CD8-positive, alpha-beta memory T cell (primary cell): ENCODE measurements around the gene OSBPL3. TPM values are rescaled to one million over a fixed set of nuclear protein-coding genes. Genes with fewer than 3 reads are reported as not detected.

ENCODE experiments used
- CTCF ChIA-PET: fragments of 350-600 bp; sonication (Branson Sonifier 250); formaldehyde crosslinking; loops from one replicate; lab custom pipeline; 2021; ENCODE audit warnings: antibody characterized with exemption; lab: Charles Lee
- POLR2A ChIA-PET: fragments of 350-600 bp; sonication (Branson Sonifier 250); formaldehyde crosslinking; loops from one replicate; lab custom pipeline; 2021; ENCODE audit warnings: antibody characterized with exemption; lab: Charles Lee
- DNase-seq, 5 donors: peaks; one replicate each; pipeline versions ENCODE4 v3.0.0 to v3.0.0-alpha.2; 2020 to 2022; ENCODE audit warnings: mixed read lengths in 1 of 5
- H3K27ac ChIP-seq: one replicate; pipeline ENCODE4 v1.7.0; 2013; ENCODE audit warnings: low read depth, mild to moderate bottlenecking, low read length, moderate library complexity
- H3K27me3 ChIP-seq: 2 replicates; pipeline ENCODE4 v1.7.0; 2013; ENCODE audit warnings: low read length, mild to moderate bottlenecking; ENCODE audit not compliant: insufficient read depth, poor library complexity, severe bottlenecking
- H3K36me3 ChIP-seq: 2 replicates; pipeline ENCODE4 v1.7.0; 2013; ENCODE audit warnings: mild to moderate bottlenecking, low read length, moderate library complexity; ENCODE audit not compliant: insufficient read depth
- H3K4me1 ChIP-seq: 2 replicates; pipeline ENCODE4 v1.7.0; 2013; ENCODE audit warnings: mild to moderate bottlenecking, low read length, moderate library complexity; ENCODE audit not compliant: insufficient read depth
- H3K4me3 ChIP-seq: 2 replicates; pipeline ENCODE4 v1.7.0; 2013; ENCODE audit warnings: mild to moderate bottlenecking, low read length
- H3K9me3 ChIP-seq: 2 replicates; pipeline ENCODE4 v1.7.0; 2013; ENCODE audit warnings: mild to moderate bottlenecking, low read length
- H3K27ac Mint-ChIP-seq, 8 donors: one replicate each; pipeline ENCODE4 v1.8.0; 2020 to 2021; ENCODE audit warnings: mixed read lengths in 8 of 8, mild to moderate bottlenecking in 6 of 8, inconsistent platforms in 3 of 8, moderate library complexity in 3 of 8
- H3K27me3 Mint-ChIP-seq, 2 donors: one replicate each; pipeline ENCODE4 v1.8.0; 2020 to 2021; ENCODE audit warnings: mixed read lengths in 2 of 2, mild to moderate bottlenecking in 1 of 2, moderate library complexity in 1 of 2
- H3K36me3 Mint-ChIP-seq, 3 donors: one replicate each; pipeline ENCODE4 v1.8.0; 2020 to 2021; ENCODE audit warnings: mixed read lengths in 3 of 3, inconsistent platforms in 1 of 3, mild to moderate bottlenecking in 1 of 3
- H3K4me1 Mint-ChIP-seq, 3 donors: one replicate each; pipeline ENCODE4 v1.8.0; 2020 to 2021; ENCODE audit warnings: mixed read lengths in 3 of 3, inconsistent platforms in 1 of 3, mild to moderate bottlenecking in 1 of 3
- H3K4me3 Mint-ChIP-seq, 7 donors: one replicate each; pipeline ENCODE4 v1.8.0; 2020 to 2021; ENCODE audit warnings: mixed read lengths in 7 of 7, mild to moderate bottlenecking in 6 of 7, moderate library complexity in 4 of 7, inconsistent platforms in 2 of 7
- H3K9me3 Mint-ChIP-seq, 5 donors: one replicate each; pipeline ENCODE4 v1.8.0; 2020 to 2022; ENCODE audit warnings: mixed read lengths in 5 of 5, mild to moderate bottlenecking in 3 of 5, moderate library complexity in 2 of 5, inconsistent platforms in 1 of 5
- polyA plus RNA-seq: library from polyadenylated mRNA; unstranded; fragments of 300-500 nt; fragmentation: Illumina TruSeq; gene quantifications from one replicate; pipeline ENCODE4 v1.2.3, GENCODE V29; 2021
- total RNA-seq, 2 experiments: library from RNA; stranded (reverse); gene quantifications; one replicate each; pipeline ENCODE4 v1.2.3, GENCODE V29; 2021

The OSBPL3 gene
- total and polyA plus RNA-seq, 3 experiments from 2014 or later, result 16.4 to 72.5 (median 71.7) TPM

DNA sequence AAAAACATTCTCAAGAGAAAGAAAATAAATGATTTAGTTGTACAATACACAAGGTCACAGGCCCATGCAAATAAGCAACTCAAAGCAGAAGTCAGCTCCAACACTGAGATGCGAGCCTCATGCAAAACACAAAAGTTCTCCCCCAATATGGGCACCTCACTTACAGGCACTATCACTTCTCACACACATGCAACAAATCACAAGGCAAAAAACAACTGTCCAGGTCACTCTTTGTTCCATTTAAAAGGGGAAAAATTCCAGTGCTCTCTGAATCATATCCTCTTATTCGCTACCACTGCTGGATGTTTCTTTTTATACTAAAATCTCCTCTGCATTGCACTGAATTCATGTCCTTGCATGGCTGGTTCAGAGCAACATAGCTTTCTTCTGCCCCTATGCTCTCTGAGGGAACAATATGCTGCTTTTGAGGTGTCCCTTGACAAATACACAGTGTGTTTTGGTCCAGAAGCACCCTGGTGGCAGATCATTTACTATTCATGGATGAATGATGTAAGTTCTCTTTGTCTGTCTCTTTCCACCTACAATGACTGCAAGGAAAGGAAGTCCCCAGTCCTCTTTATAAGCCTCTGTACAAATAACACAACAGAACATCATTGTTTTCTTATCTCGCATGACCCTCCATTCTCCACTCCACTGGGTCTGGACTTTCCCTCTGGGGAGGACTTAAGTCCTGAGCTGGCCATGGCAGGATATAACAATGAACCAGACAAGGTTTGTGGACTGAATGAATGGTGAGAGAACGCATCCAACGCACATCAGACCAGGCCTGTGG is 137.3 kb downstream of the OSBPL3 start:
- H3K4me1 Mint-ChIP-seq, result peaks cover 6 to 18% (median 13%) of the 10 kb centered on the region in 3 donors
- H3K4me3 Mint-ChIP-seq, result no peak overlapping the region
- Histone ChIP-seq H3K9me3 (no peaks in the 10 kb centered on the region), H3K36me3 (no peaks in the 10 kb centered on the region), H3K27ac (no peak overlapping the region), H3K4me1 (no peaks in the 10 kb centered on the region), H3K4me3 (no peak overlapping the region), H3K27me3 (no peaks in the 10 kb centered on the region)
- peak overlapping the region in 6 of 8 donors; percentile 19 to 61 (median 41) for H3K27ac Mint-ChIP-seq
- no peaks in the 10 kb centered on the region for H3K27me3 Mint-ChIP-seq
- peaks cover 0 to 47% (median 12%) of the 10 kb centered on the region in 3 donors for H3K36me3 Mint-ChIP-seq
- no peaks in the 10 kb centered on the region for H3K9me3 Mint-ChIP-seq
- CTCF ChIA-PET, result interaction anchor here (0.7 to 1.0 kb wide), 2 partner anchors 168 to 251 kb away, joined by 3 read pairs; no protein-coding TSS in a partner anchor
- POLR2A ChIA-PET, result no interaction called here
- no peak for DNase-seq

DNA sequence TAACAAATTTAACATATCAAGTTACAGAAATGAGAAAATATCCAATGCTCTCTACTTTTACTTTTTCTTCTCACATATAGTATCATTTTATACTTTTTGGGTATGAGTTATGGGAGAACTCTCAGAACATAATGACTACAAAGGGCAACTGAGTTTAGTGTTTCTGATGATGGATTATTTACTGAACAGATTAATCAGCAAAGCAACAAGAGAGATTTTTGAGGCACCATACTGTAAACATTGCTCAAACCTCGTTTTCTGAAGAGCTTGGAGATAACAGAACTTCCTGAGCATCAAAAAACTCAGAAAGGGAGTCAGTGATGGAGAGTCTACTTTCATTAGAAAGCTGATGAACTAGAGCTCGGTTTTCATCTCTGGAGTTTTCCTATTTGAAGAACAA is 137.9 kb downstream of the OSBPL3 start:
- Mint-ChIP-seq H3K4me1 (peaks cover 12 to 24% (median 19%) of the 10 kb centered on the region in 3 donors), H3K27me3 (no peaks in the 10 kb centered on the region), H3K36me3 (peaks cover 0 to 44% (median 12%) of the 10 kb centered on the region in 3 donors), H3K4me3 (no peak overlapping the region), H3K9me3 (no peaks in the 10 kb centered on the region), H3K27ac (peak overlapping the region in 4 of 8 donors; percentile 0 to 74 (median 50))
- ChIA-PET POLR2A (no interaction called here), CTCF (interaction anchor here (0.7 to 1.0 kb wide), 2 partner anchors 169 to 252 kb away, joined by 3 read pairs; no protein-coding TSS in a partner anchor)
- no peak overlapping the region for H3K27ac ChIP-seq
- no peak for DNase-seq
- H3K27me3 ChIP-seq, result no peaks in the 10 kb centered on the region
- no peaks in the 10 kb centered on the region for H3K36me3 ChIP-seq
- H3K9me3 ChIP-seq, result no peaks in the 10 kb centered on the region
- H3K4me1 ChIP-seq, result peaks cover 3% of the 10 kb centered on the region
- H3K4me3 ChIP-seq, result no peak overlapping the region

DNA sequence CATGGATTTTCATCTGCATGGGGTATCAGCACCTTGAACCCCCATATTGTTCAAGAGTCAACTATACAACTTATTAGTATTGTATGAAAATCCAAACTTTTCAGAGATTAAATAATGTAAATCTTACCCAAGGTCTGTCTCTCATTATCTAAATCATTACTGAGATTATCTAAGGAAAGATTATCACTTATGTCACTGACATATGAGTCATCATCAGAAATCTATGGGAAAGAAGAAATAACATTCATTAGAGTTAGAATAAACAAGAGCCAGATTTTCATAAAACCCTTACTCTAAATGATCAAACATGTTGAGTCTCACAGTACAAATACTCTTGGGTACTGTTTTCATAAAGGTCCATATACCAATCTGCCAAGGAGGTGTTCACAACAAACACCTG is 139.4 kb downstream of the OSBPL3 start:
- Mint-ChIP-seq H3K27ac (no peak overlapping the region), H3K4me3 (no peak overlapping the region), H3K27me3 (no peaks in the 10 kb centered on the region), H3K4me1 (peaks cover 20 to 35% (median 34%) of the 10 kb centered on the region in 3 donors), H3K9me3 (no peaks in the 10 kb centered on the region), H3K36me3 (peaks cover 0 to 41% (median 12%) of the 10 kb centered on the region in 3 donors)
- Histone ChIP-seq H3K27me3 (no peaks in the 10 kb centered on the region), H3K27ac (no peak overlapping the region), H3K9me3 (no peaks in the 10 kb centered on the region), H3K4me3 (no peak overlapping the region), H3K36me3 (no peaks in the 10 kb centered on the region), H3K4me1 (peaks cover 17% of the 10 kb centered on the region)
- no peak for DNase-seq
- POLR2A ChIA-PET, result no interaction called here
- CTCF ChIA-PET, result interaction anchor here (1.2 to 2.0 kb wide), 4 partner anchors 19 to 253 kb away, joined by 3 to 8 read pairs (median 6); no protein-coding TSS in a partner anchor

DNA sequence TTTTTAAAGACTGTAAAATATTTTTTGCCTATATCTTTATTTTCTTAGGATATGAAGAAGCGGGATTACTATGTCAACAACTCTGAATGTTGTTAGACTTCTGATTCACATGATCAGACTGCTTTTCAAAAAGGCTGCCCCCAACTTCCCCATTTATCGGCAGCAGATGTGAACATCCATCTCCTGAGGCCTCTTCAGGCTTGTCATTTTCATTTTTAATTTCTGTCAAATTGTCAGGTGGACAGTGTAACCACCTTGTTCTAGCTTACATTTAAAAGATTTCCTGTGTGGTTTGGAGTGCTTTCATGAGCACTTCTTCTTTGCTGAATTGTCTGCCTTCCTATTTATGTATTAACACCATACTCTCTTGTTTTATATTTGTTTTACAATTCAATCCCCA is 143.9 kb downstream of the OSBPL3 start:
- CTCF ChIA-PET, result interaction anchor here (1.1 to 2.3 kb wide), 2 partner anchors 9 to 14 kb away, joined by 4 to 8 read pairs; no protein-coding TSS in a partner anchor
- H3K4me1 Mint-ChIP-seq, result peaks cover 25 to 39% (median 35%) of the 10 kb centered on the region in 3 donors
- peak overlapping the region in 6 of 7 donors; percentile 33 to 59 (median 42) for H3K4me3 Mint-ChIP-seq
- Histone ChIP-seq H3K27ac (no peak overlapping the region), H3K9me3 (no peaks in the 10 kb centered on the region), H3K4me1 (peaks cover 20% of the 10 kb centered on the region), H3K36me3 (no peaks in the 10 kb centered on the region), H3K4me3 (no peak overlapping the region), H3K27me3 (no peaks in the 10 kb centered on the region)
- H3K9me3 Mint-ChIP-seq, result no peaks in the 10 kb centered on the region
- no peak for DNase-seq
- POLR2A ChIA-PET, result no interaction called here
- H3K27ac Mint-ChIP-seq, result peak overlapping the region in 7 of 8 donors; percentile 17 to 94 (median 68)
- H3K36me3 Mint-ChIP-seq, result peaks cover 4 to 55% (median 18%) of the 10 kb centered on the region in 3 donors
- H3K27me3 Mint-ChIP-seq, result no peaks in the 10 kb centered on the region

DNA sequence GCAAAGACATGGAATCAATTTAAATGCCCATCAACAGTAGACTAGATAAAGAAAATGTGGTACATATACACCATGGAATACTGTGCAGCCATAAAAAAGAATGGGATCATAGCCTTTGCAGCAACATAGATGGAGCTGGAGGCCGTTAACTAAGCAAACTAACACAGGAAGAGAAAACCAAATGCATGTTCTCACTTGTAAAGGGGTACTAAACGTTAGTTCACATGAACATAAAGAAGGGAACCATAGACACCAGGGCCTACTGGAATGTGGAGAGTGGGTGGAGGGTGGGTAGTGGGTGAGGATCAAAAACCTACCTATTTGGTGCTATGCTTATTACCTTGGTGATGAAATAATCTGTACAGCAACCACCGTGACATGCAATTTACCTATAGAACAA is 144.3 kb downstream of the OSBPL3 start:
- H3K4me1 ChIP-seq, result peaks cover 20% of the 10 kb centered on the region
- H3K27ac ChIP-seq, result no peak overlapping the region
- no peaks in the 10 kb centered on the region for H3K36me3 ChIP-seq
- Mint-ChIP-seq H3K4me3 (peak overlapping the region in 6 of 7 donors; percentile 27 to 59 (median 40)), H3K36me3 (peaks cover 4 to 58% (median 20%) of the 10 kb centered on the region in 3 donors), H3K9me3 (no peaks in the 10 kb centered on the region), H3K27me3 (no peaks in the 10 kb centered on the region), H3K27ac (peak overlapping the region in 4 of 8 donors; percentile 17 to 94 (median 70)), H3K4me1 (peaks cover 25 to 39% (median 35%) of the 10 kb centered on the region in 3 donors)
- no peaks in the 10 kb centered on the region for H3K27me3 ChIP-seq
- H3K9me3 ChIP-seq, result no peaks in the 10 kb centered on the region
- ChIA-PET POLR2A (no interaction called here), CTCF (interaction anchor here (2.4 kb wide), 1 partner anchor 14 kb away, joined by 13 read pairs; no protein-coding TSS in a partner anchor)
- no peak for DNase-seq
- no peak overlapping the region for H3K4me3 ChIP-seq

DNA sequence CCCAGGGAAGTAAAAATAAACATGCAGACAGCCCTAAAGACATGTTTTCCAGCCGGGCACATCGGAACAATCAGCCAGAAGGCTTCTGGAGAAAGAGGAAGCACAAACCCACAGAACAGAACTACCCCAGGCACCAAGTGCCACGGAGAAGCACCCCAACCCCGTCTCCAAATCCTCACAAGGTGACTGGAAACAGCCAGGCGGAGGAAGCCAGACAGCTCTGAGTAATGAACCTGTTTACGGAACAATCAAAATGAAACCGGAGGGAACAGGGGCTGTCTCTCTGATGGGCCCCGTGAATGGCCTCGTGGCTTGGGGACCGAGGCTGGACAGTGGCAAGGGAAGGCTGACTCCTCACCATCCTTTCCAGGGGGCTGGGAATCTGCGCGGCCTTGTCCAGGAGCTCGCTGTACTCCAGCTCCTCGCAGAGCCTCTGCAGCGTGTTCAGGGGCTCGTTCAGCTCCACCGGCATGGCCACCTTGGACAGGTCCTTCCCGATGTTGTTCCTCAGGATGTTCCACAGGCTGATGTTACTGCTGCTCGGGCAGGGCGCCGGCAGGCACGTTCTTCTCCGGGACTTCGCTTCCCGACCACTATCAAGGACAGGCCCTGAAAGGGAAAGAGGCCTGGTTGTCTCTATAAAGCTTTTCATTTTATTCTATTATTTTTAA is 145.7 kb downstream of the OSBPL3 start:
- H3K9me3 Mint-ChIP-seq, result no peaks in the 10 kb centered on the region
- no peaks in the 10 kb centered on the region for H3K27me3 ChIP-seq
- DNase-seq, result no peak
- peaks cover 4 to 58% (median 18%) of the 10 kb centered on the region in 3 donors for H3K36me3 Mint-ChIP-seq
- H3K27ac Mint-ChIP-seq, result peak overlapping the region in 3 of 8 donors; percentile 57 to 82 (median 59)
- H3K36me3 ChIP-seq, result no peaks in the 10 kb centered on the region
- no peak overlapping the region for H3K27ac ChIP-seq
- POLR2A ChIA-PET, result no interaction called here
- no peak overlapping the region for H3K4me3 ChIP-seq
- H3K4me3 Mint-ChIP-seq, result no peak overlapping the region
- H3K4me1 ChIP-seq, result peaks cover 20% of the 10 kb centered on the region
- H3K9me3 ChIP-seq, result no peaks in the 10 kb centered on the region
- CTCF ChIA-PET, result interaction anchor here (1.6 to 2.4 kb wide), 2 partner anchors 13 to 22 kb away, joined by 6 to 13 read pairs; no protein-coding TSS in a partner anchor
- no peaks in the 10 kb centered on the region for H3K27me3 Mint-ChIP-seq
- peaks cover 26 to 37% (median 36%) of the 10 kb centered on the region in 3 donors for H3K4me1 Mint-ChIP-seq

DNA sequence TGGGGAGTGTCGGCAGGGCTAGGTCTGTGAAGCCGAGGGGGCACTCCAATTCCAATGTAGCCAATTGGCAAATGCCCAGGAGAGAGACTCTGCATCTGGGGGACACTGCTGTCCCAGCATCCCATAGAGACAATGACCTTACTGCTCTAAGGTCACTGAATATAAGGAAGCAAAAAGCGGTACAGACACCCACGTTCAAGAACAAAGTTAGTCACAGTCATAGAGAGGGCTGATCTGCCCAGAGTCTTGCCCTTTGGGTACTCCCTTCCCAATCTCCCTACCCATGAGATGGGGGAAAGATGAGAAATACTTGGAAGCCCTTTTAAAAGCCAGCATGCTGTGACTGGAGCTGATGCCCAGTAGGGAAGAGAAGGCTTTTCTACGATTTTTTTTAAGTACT is 146.4 kb downstream of the OSBPL3 start:
- H3K27me3 Mint-ChIP-seq, result peaks cover 0 to 2% of the 10 kb centered on the region in 2 donors
- peaks cover 4 to 57% (median 19%) of the 10 kb centered on the region in 3 donors for H3K36me3 Mint-ChIP-seq
- H3K4me1 Mint-ChIP-seq, result peaks cover 31 to 38% (median 38%) of the 10 kb centered on the region in 3 donors
- peaks cover 20% of the 10 kb centered on the region for H3K4me1 ChIP-seq
- H3K4me3 ChIP-seq, result no peak overlapping the region
- H3K27me3 ChIP-seq, result no peaks in the 10 kb centered on the region
- CTCF ChIA-PET, result interaction anchor here (1.6 to 2.4 kb wide), 2 partner anchors 12 to 21 kb away, joined by 6 to 13 read pairs; no protein-coding TSS in a partner anchor
- no peaks in the 10 kb centered on the region for H3K9me3 Mint-ChIP-seq
- no peak overlapping the region for H3K4me3 Mint-ChIP-seq
- POLR2A ChIA-PET, result no interaction called here
- H3K9me3 ChIP-seq, result no peaks in the 10 kb centered on the region
- no peak for DNase-seq
- H3K27ac ChIP-seq, result no peak overlapping the region
- peak overlapping the region in 2 of 8 donors; percentile 46 to 51 for H3K27ac Mint-ChIP-seq
- H3K36me3 ChIP-seq, result no peaks in the 10 kb centered on the region
